GM18909 (cell line): Measurements from ENCODE around the gene RNF208.

ENCODE experiments used
- ATAC-seq: cut with Tn5 transposase; IDR thresholded peaks from one replicate; pipeline ENCODE4 v1.9.1; 2021; ENCODE audit warnings: mild to moderate bottlenecking; ENCODE audit not compliant: unreplicated experiment, poor library complexity

RNF208 gene

GRCh38 chr9:137215196-137215986 is 6.6 kb downstream of the RNF208 start:
- ATAC-seq, result no peak

GRCh38 chr9:137214620-137215019 is 7.4 kb downstream of the RNF208 start:
- ATAC-seq, result no peak

GRCh38 chr9:137213160-137214060 is 8.6 kb downstream of the RNF208 start:
- no peak for ATAC-seq

GRCh38 chr9:137212520-137212919 is 9.5 kb downstream of the RNF208 start:
- no peak for ATAC-seq

GRCh38 chr9:137211532-137211931 is 10.5 kb downstream of the RNF208 start:
- ATAC-seq, result no peak

GRCh38 chr9:137206602-137207001 is 15.4 kb downstream of the RNF208 start:
- no peak for ATAC-seq

- peak; percentile 51 for ATAC-seq
These were observed 16.6 kb downstream of the RNF208 start, which contains the start of the genes NDOR1 and TMEM203 for GRCh38 chr9:137205126-137206069. Gene NDOR1 (plus strand): TSS chr9:137205700. CDS start chr9:137205778, 78 bp downstream. Gene TMEM203 (minus strand): TSS chr9:137205648. CDS start chr9:137205414, 234 bp downstream.

GRCh38 chr9:137204731-137205125 is 17.3 kb downstream of the RNF208 start:
- ATAC-seq, result no peak

- no peak for ATAC-seq
These were observed 19.1 kb downstream of the RNF208 start for GRCh38 chr9:137202966-137203365.

GRCh38 chr9:137201205-137201868 is 20.7 kb downstream of the RNF208 start:
- no peak for ATAC-seq

- ATAC-seq, result peak; percentile 88
These were observed 21.5 kb downstream of the RNF208 start, which contains the start of gene TPRN for GRCh38 chr9:137200311-137201204. Gene TPRN (minus strand): TSS chr9:137200741. CDS start chr9:137200711, 30 bp downstream.

- no peak for ATAC-seq
These were observed 22.5 kb downstream of the RNF208 start for GRCh38 chr9:137199411-137200121.

GRCh38 chr9:137198902-137199283 is 23.1 kb downstream of the RNF208 start:
- ATAC-seq, result no peak

- ATAC-seq, result no peak
These were observed 23.8 kb downstream of the RNF208 start for GRCh38 chr9:137198051-137198901.

- ATAC-seq, result no peak
These were observed 26.4 kb downstream of the RNF208 start for GRCh38 chr9:137195525-137196220.

GRCh38 chr9:137194909-137195308 is 27.1 kb downstream of the RNF208 start:
- ATAC-seq, result no peak
